HEK293 (cell line): ENCODE measurements around the gene OGFOD3.

ENCODE experiments used
- CTCF ChIA-PET: fragments of 350-600 bp; formaldehyde crosslinking; extraction: SDS; loops from one replicate; lab custom pipeline; 2021; ENCODE audit warnings: antibody characterized with exemption; lab: Yijun Ruan, JAX
- POLR2A ChIA-PET: fragments of 300-600 bp; formaldehyde crosslinking; extraction: SDS; loops from one replicate; lab custom pipeline; 2020; ENCODE audit warnings: antibody characterized with exemption, inconsistent platforms; lab: Yijun Ruan, JAX
- H3K27ac ChIP-seq: fragments of 200-500 bp; sonication (Bioruptor generic); 2 replicates; pipeline ENCODE4 v1.5.1; 2014; ENCODE audit warnings: low read depth, low read length, control low read depth, inconsistent platforms; ENCODE audit errors: extremely low read depth
- H3K36me3 ChIP-seq, 2 experiments: fragments of 200-500 bp in 1 of 2; sonication (Bioruptor generic) in 1 of 2; 1 replicate in 1 of 2; 2 replicates in 1 of 2; pipeline ENCODE4 v1.5.1; 2014 to 2017; ENCODE audit warnings: inconsistent platforms in 2 of 2, low read length in 2 of 2; ENCODE audit not compliant: control insufficient read depth in 2 of 2, insufficient read depth in 1 of 2
- H3K4me1 ChIP-seq: fragments of 200-500 bp; sonication (Bioruptor generic); 2 replicates; pipeline ENCODE4 v1.5.1; 2014; ENCODE audit warnings: mild to moderate bottlenecking, low read length, inconsistent platforms; ENCODE audit not compliant: control insufficient read depth, insufficient read depth
- H3K4me3 ChIP-seq: 2 replicates; pipeline ENCODE4 v1.5.1; 2011; ENCODE audit warnings: low read depth, mild to moderate bottlenecking, control low read depth, low read length, moderate library complexity
- H3K9me3 ChIP-seq: fragments of 200-500 bp; sonication (Bioruptor generic); 2 replicates; pipeline ENCODE4 v1.5.1; 2014; ENCODE audit warnings: low read depth, low read length, inconsistent platforms; ENCODE audit not compliant: control insufficient read depth, insufficient read depth
- GFI1B ChIP-seq: fragments of 450-650 bp; formaldehyde crosslinking; IDR thresholded peaks from 2 replicates; pipeline ENCODE4 v1.5.1; 2016; ENCODE audit warnings: missing biosample characterization, missing genetic modification characterization
- GLIS1 ChIP-seq: fragments of 450-650 bp; formaldehyde crosslinking; IDR thresholded peaks from 2 replicates; pipeline ENCODE4 v1.5.1; 2016; ENCODE audit warnings: missing biosample characterization, missing genetic modification characterization
- SCRT1 ChIP-seq: fragments of 450-650 bp; formaldehyde crosslinking; IDR thresholded peaks from 2 replicates; pipeline ENCODE4 v1.5.1; 2016; ENCODE audit warnings: missing biosample characterization, missing genetic modification characterization, borderline replicate concordance
- SP7 ChIP-seq: fragments of 450-650 bp; formaldehyde crosslinking; IDR thresholded peaks from 2 replicates; pipeline ENCODE4 v1.5.1; 2016; ENCODE audit warnings: missing biosample characterization, missing genetic modification characterization
- TCF7L2 ChIP-seq: IDR thresholded peaks from 2 replicates; pipeline ENCODE4 v1.6.1; 2011; ENCODE audit warnings: low read depth, mild to moderate bottlenecking, inconsistent platforms, low read length, moderate library complexity, borderline replicate concordance
- TRIM28 ChIP-seq: IDR thresholded peaks from 2 replicates; pipeline ENCODE4 v1.6.1; 2011; ENCODE audit warnings: low read length, control low read depth, borderline replicate concordance
- YY1 ChIP-seq: fragments of 450-650 bp; formaldehyde crosslinking; IDR thresholded peaks from 2 replicates; pipeline ENCODE4 v1.5.1; 2018; ENCODE audit warnings: missing biosample characterization, missing genetic modification characterization
- ZBTB17 ChIP-seq: fragments of 450-650 bp; formaldehyde crosslinking; IDR thresholded peaks from 2 replicates; pipeline ENCODE4 v1.5.1; 2016; ENCODE audit warnings: missing biosample characterization, missing genetic modification characterization
- ZBTB21 ChIP-seq: fragments of 450-650 bp; formaldehyde crosslinking; IDR thresholded peaks from 2 replicates; pipeline ENCODE4 v1.5.1; 2017; ENCODE audit warnings: missing biosample characterization, missing genetic modification characterization
- ZBTB8A ChIP-seq: fragments of 450-650 bp; formaldehyde crosslinking; IDR thresholded peaks from 2 replicates; pipeline ENCODE4 v1.5.1; 2016; ENCODE audit warnings: missing biosample characterization, missing genetic modification characterization
- ZNF140 ChIP-seq: fragments of 450-650 bp; formaldehyde crosslinking; IDR thresholded peaks from 2 replicates; pipeline ENCODE4 v1.5.1; 2016; ENCODE audit warnings: missing biosample characterization, missing genetic modification characterization
- ZNF16 ChIP-seq: fragments of 450-650 bp; formaldehyde crosslinking; IDR thresholded peaks from 2 replicates; pipeline ENCODE4 v1.5.1; 2016; ENCODE audit warnings: low read depth, missing biosample characterization, missing genetic modification characterization
- ZNF184 ChIP-seq: fragments of 450-650 bp; IDR thresholded peaks from 2 replicates; pipeline ENCODE4 v1.5.1; 2018; ENCODE audit warnings: missing biosample characterization, mild to moderate bottlenecking, missing genetic modification characterization
- ZNF24 ChIP-seq: fragments of 450-650 bp; formaldehyde crosslinking; IDR thresholded peaks from 2 replicates; pipeline ENCODE4 v1.5.1; 2016; ENCODE audit warnings: missing biosample characterization, missing genetic modification characterization
- ZNF248 ChIP-seq: fragments of 450-650 bp; formaldehyde crosslinking; IDR thresholded peaks from 2 replicates; pipeline ENCODE4 v1.5.1; 2017; ENCODE audit warnings: missing biosample characterization, missing genetic modification characterization
- ZNF510 ChIP-seq: fragments of 450-650 bp; formaldehyde crosslinking; IDR thresholded peaks from 2 replicates; pipeline ENCODE4 v1.5.1; 2018; ENCODE audit warnings: mild to moderate bottlenecking, missing genetic modification characterization, missing biosample characterization; ENCODE audit not compliant: insufficient replicate concordance
- ZNF558 ChIP-seq: fragments of 450-650 bp; formaldehyde crosslinking; IDR thresholded peaks from 2 replicates; pipeline ENCODE4 v1.5.1; 2016; ENCODE audit warnings: missing biosample characterization, missing genetic modification characterization
- ZNF76 ChIP-seq: fragments of 450-650 bp; formaldehyde crosslinking; IDR thresholded peaks from 2 replicates; pipeline ENCODE4; 2016; ENCODE audit warnings: low read depth, missing biosample characterization, missing genetic modification characterization, borderline replicate concordance
- TF ChIP-seq, protein P1 (sequence below): fragments of 450-650 bp; formaldehyde crosslinking; IDR thresholded peaks from 2 replicates; pipeline ENCODE4 v1.5.1; 2017; ENCODE audit warnings: missing biosample characterization, missing genetic modification characterization
- TF ChIP-seq, protein P2 (sequence below): fragments of 450-650 bp; formaldehyde crosslinking; conservative IDR thresholded peaks from 2 replicates; pipeline ENCODE4 v1.5.1; 2016; ENCODE audit warnings: low read depth, missing biosample characterization, missing genetic modification characterization
- TF ChIP-seq, protein P3 (sequence below): fragments of 450-650 bp; formaldehyde crosslinking; IDR thresholded peaks from 2 replicates; pipeline ENCODE4 v1.5.1; 2017; ENCODE audit warnings: missing biosample characterization, mild to moderate bottlenecking, missing genetic modification characterization, moderate library complexity
- TF ChIP-seq, protein P4 (sequence below): fragments of 450-650 bp; formaldehyde crosslinking; IDR thresholded peaks from 2 replicates; pipeline ENCODE4 v1.5.1; 2016; ENCODE audit warnings: missing biosample characterization, missing genetic modification characterization
- TF ChIP-seq, protein P5 (sequence below): fragments of 450-650 bp; formaldehyde crosslinking; IDR thresholded peaks from 2 replicates; pipeline ENCODE4 v1.5.1; 2017; ENCODE audit warnings: missing biosample characterization, missing genetic modification characterization
- TF ChIP-seq, protein P6 (sequence below): fragments of 450-650 bp; formaldehyde crosslinking; IDR thresholded peaks from 2 replicates; pipeline ENCODE4 v1.5.1; 2016; ENCODE audit warnings: missing biosample characterization, missing genetic modification characterization

The OGFOD3 gene

DNA sequence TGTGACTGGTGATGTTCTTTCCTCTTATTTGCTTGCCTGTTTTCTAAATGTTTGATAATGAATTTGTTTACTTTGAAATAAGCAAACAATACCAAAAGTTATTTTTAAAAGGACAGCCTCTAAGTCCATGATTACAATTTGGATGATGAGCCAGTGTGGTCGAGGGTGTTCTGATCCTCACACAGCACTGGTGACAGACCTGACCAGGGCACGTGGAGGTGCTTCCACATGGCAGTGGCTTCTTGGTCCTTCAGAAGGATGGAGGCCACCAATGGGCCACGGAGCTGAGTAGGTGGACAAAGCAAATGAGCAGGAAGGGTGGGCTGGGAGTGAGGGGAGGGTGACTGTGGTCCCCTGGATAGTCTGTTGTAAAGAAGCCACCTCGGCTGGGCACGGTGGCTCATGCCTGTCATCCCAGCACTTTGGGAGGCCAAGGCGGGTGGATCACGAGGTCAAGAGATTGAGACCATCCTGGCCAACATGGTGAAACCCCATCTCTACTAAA lies 63.5 kb downstream of the OGFOD3 start:
- H3K27ac ChIP-seq: no peak overlapping the region
- POLR2A ChIA-PET: no interaction called here

DNA sequence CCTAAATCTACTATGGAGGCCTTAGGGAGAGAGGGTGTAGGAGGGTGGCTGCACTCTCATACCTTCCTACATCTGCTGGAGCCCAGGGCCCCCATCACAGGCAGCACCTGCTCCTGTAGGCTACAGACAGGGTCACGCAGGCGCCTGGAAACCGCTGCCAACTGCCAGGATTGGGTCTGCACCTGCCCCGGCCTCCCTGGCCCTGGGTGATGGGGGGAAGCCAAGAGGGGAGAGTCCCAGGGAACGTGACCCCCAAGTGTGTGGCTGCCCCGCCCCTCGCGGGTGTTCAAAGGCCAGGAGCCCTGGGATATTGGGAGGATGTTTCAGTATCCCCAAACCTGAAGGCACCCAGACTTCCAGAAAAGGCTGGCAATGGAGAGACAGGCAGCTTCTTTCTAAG lies 64.9 kb downstream of the OGFOD3 start:
- ChIA-PET POLR2A (interaction anchor here (0.7 kb wide), 2 partner anchors 161 to 201 kb away, joined by 6 to 7 read pairs; no protein-coding TSS in a partner anchor), CTCF (interaction anchor here (2.1 kb wide), 1 partner anchor 9 kb away, joined by 10 read pairs; no protein-coding TSS in a partner anchor)
- Histone ChIP-seq H3K9me3 (no peaks in the 10 kb centered on the region), H3K27ac (no peak overlapping the region), H3K36me3 (no peaks in the 10 kb centered on the region), H3K4me1 (no peaks in the 10 kb centered on the region), H3K4me3 (no peak overlapping the region)
- TF ChIP-seq, protein P1, sequence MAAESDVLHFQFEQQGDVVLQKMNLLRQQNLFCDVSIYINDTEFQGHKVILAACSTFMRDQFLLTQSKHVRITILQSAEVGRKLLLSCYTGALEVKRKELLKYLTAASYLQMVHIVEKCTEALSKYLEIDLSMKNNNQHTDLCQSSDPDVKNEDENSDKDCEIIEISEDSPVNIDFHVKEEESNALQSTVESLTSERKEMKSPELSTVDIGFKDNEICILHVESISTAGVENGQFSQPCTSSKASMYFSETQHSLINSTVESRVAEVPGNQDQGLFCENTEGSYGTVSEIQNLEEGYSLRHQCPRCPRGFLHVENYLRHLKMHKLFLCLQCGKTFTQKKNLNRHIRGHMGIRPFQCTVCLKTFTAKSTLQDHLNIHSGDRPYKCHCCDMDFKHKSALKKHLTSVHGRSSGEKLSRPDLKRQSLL (tag by site-specific recombination): no peak
- TF ChIP-seq ZNF510 (tag by site-specific recombination) (no peak), ZBTB8A (tag by site-specific recombination) (no peak), TRIM28 (no peak), ZNF24 (no peak), ZNF76 (tag by site-specific recombination) (no peak), SP7 (tag by site-specific recombination) (no peak), YY1 (tag by site-specific recombination) (no peak), ZBTB21 (tag by site-specific recombination) (no peak), GFI1B (tag by site-specific recombination) (no peak)
- TF ChIP-seq, protein P2, sequence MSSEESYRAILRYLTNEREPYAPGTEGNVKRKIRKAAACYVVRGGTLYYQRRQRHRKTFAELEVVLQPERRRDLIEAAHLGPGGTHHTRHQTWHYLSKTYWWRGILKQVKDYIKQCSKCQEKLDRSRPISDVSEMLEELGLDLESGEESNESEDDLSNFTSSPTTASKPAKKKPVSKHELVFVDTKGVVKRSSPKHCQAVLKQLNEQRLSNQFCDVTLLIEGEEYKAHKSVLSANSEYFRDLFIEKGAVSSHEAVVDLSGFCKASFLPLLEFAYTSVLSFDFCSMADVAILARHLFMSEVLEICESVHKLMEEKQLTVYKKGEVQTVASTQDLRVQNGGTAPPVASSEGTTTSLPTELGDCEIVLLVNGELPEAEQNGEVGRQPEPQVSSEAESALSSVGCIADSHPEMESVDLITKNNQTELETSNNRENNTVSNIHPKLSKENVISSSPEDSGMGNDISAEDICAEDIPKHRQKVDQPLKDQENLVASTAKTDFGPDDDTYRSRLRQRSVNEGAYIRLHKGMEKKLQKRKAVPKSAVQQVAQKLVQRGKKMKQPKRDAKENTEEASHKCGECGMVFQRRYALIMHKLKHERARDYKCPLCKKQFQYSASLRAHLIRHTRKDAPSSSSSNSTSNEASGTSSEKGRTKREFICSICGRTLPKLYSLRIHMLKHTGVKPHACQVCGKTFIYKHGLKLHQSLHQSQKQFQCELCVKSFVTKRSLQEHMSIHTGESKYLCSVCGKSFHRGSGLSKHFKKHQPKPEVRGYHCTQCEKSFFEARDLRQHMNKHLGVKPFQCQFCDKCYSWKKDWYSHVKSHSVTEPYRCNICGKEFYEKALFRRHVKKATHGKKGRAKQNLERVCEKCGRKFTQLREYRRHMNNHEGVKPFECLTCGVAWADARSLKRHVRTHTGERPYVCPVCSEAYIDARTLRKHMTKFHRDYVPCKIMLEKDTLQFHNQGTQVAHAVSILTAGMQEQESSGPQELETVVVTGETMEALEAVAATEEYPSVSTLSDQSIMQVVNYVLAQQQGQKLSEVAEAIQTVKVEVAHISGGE (tag by site-specific recombination): no peak

More for the DNA sequence above, 63.5 kb downstream of the OGFOD3 start:
- TF ChIP-seq ZNF248 (tag by site-specific recombination) (no peak), TCF7L2 (no peak), ZNF16 (tag by site-specific recombination) (no peak), SCRT1 (no peak), ZNF140 (tag by site-specific recombination) (no peak), GLIS1 (no peak), ZNF184 (tag by site-specific recombination) (no peak), ZNF558 (tag by site-specific recombination) (no peak), ZNF24 (no peak), ZBTB17 (tag by site-specific recombination) (no peak)
- TF ChIP-seq, protein P3, sequence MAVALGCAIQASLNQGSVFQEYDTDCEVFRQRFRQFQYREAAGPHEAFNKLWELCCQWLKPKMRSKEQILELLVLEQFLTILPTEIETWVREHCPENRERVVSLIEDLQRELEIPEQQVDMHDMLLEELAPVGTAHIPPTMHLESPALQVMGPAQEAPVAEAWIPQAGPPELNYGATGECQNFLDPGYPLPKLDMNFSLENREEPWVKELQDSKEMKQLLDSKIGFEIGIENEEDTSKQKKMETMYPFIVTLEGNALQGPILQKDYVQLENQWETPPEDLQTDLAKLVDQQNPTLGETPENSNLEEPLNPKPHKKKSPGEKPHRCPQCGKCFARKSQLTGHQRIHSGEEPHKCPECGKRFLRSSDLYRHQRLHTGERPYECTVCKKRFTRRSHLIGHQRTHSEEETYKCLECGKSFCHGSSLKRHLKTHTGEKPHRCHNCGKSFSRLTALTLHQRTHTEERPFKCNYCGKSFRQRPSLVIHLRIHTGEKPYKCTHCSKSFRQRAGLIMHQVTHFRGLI (tag by site-specific recombination): no peak
- TF ChIP-seq, protein P4, sequence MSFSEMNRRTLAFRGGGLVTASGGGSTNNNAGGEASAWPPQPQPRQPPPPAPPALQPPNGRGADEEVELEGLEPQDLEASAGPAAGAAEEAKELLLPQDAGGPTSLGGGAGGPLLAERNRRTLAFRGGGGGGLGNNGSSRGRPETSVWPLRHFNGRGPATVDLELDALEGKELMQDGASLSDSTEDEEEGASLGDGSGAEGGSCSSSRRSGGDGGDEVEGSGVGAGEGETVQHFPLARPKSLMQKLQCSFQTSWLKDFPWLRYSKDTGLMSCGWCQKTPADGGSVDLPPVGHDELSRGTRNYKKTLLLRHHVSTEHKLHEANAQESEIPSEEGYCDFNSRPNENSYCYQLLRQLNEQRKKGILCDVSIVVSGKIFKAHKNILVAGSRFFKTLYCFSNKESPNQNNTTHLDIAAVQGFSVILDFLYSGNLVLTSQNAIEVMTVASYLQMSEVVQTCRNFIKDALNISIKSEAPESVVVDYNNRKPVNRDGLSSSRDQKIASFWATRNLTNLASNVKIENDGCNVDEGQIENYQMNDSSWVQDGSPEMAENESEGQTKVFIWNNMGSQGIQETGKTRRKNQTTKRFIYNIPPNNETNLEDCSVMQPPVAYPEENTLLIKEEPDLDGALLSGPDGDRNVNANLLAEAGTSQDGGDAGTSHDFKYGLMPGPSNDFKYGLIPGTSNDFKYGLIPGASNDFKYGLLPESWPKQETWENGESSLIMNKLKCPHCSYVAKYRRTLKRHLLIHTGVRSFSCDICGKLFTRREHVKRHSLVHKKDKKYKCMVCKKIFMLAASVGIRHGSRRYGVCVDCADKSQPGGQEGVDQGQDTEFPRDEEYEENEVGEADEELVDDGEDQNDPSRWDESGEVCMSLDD (tag by site-specific recombination): no peak
- TF ChIP-seq, protein P5, sequence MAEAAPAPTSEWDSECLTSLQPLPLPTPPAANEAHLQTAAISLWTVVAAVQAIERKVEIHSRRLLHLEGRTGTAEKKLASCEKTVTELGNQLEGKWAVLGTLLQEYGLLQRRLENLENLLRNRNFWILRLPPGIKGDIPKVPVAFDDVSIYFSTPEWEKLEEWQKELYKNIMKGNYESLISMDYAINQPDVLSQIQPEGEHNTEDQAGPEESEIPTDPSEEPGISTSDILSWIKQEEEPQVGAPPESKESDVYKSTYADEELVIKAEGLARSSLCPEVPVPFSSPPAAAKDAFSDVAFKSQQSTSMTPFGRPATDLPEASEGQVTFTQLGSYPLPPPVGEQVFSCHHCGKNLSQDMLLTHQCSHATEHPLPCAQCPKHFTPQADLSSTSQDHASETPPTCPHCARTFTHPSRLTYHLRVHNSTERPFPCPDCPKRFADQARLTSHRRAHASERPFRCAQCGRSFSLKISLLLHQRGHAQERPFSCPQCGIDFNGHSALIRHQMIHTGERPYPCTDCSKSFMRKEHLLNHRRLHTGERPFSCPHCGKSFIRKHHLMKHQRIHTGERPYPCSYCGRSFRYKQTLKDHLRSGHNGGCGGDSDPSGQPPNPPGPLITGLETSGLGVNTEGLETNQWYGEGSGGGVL (tag by site-specific recombination): no peak
- TF ChIP-seq, protein P6, sequence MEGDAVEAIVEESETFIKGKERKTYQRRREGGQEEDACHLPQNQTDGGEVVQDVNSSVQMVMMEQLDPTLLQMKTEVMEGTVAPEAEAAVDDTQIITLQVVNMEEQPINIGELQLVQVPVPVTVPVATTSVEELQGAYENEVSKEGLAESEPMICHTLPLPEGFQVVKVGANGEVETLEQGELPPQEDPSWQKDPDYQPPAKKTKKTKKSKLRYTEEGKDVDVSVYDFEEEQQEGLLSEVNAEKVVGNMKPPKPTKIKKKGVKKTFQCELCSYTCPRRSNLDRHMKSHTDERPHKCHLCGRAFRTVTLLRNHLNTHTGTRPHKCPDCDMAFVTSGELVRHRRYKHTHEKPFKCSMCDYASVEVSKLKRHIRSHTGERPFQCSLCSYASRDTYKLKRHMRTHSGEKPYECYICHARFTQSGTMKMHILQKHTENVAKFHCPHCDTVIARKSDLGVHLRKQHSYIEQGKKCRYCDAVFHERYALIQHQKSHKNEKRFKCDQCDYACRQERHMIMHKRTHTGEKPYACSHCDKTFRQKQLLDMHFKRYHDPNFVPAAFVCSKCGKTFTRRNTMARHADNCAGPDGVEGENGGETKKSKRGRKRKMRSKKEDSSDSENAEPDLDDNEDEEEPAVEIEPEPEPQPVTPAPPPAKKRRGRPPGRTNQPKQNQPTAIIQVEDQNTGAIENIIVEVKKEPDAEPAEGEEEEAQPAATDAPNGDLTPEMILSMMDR (tag by site-specific recombination): no peak
- Histone ChIP-seq H3K4me3 (no peak overlapping the region), H3K36me3 (no peaks in the 10 kb centered on the region), H3K9me3 (no peaks in the 10 kb centered on the region), H3K4me1 (no peaks in the 10 kb centered on the region)
- CTCF ChIA-PET: interaction anchor here (0.6 kb wide), 1 partner anchor 123 kb away, joined by 3 read pairs; no protein-coding TSS in a partner anchor
